K562 treated with DMSO at 1 percent for 24 hours (cell line): Measurements from ENCODE around the gene ZNF782. TPM values are rescaled to one million over a fixed set of nuclear protein-coding genes. Genes with fewer than 3 reads are reported as not detected.

ENCODE experiments used
- total RNA-seq: library from RNA; unstranded; fragments of 300-600 nt; gene quantifications from 2 replicates; pipeline ENCODE4 v1.2.3, GENCODE V29; 2022; ENCODE audit warnings: low read depth; ENCODE audit not compliant: insufficient read depth

Gene ZNF782
- total RNA-seq = 1.00 and 3.5 TPM in 2 replicates

DNA sequence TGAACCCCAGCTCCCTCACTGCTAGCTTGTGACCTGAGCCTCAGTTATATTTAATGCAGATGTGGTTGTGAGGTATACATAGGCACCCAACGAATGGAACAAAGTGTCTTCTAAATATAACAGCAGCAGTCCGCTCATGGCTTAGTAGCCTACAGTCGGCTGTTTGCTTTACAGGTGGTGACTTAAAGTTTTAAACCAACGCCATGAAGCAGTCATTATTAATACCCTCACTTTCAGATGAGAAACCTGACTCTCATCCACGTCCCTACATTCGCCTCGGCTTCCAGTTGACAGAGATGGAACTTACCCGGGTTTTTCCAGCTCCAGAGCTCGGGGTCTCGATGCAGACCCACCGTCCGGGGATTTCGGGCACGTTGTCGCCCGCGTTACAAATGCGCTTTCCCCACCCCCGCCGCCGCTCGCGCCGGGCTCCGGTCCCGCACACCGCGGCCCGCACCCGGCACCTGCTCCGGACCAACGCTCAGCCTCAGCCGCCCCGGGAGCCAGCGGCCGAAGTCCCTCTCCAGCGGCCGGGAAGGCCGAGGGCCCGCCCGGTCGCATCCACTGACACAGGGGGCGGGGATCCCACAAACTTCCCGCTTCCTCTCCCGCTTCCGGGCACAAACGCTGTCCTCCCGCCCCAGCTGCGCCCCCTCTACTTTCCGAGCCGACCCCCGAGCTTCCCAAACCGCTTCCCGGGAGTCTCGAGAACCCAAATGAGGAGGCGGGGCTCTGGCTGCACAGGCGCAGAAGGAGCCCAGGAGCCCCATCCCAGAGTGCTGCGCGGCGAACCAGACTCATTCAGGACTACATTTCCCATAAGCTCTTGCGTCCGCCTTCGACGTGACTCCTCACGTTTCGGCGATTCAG is at the start of gene ZNF782:
TSS of gene ZNF782 (minus strand) at position 734 of the 870 bp plus-strand sequence. CDS start 2,553 bp downstream, outside the sequence.

Other genes with a start within 250 kb of the ZNF782 start
- 4.0 and 5.9 TPM in 2 replicates for gene CDC14B, start 234.7 kb downstream of the ZNF782 start, total RNA-seq
- gene PRXL2C, start 199.2 kb downstream of the ZNF782 start, total RNA-seq = 3.0 and 4.8 TPM in 2 replicates
- 5.8 and 6.9 TPM in 2 replicates for gene ZNF510, start 76.4 kb downstream of the ZNF782 start, total RNA-seq
- 0.32 and 0.39 TPM in 2 replicates for gene NUTM2G, start 74.3 kb upstream of the ZNF782 start, total RNA-seq
- gene CTSV, start 184.6 kb upstream of the ZNF782 start, total RNA-seq = 1.8 and 2.4 TPM in 2 replicates